Thyroid gland (tissue), 4 donors: Measurements from ENCODE around the gene ADCYAP1R1.

Experiments used
- POLR2A ChIP-seq, 2 donors: fragments of 450-650 bp; IDR thresholded peaks; one replicate each; pipeline ENCODE4 v1.6.1; 2017; ENCODE audit warnings: antibody characterized with exemption in 2 of 2, mild to moderate bottlenecking in 2 of 2, moderate library complexity in 1 of 2
- TF ChIP-seq, protein P1 (sequence below), 6 experiments: fragments of 200-600 bp in 3 of 6; fragments of 450-650 bp in 3 of 6; sonication (generic) in 3 of 6; IDR thresholded peaks; one replicate each; pipeline ENCODE4 v1.5.1; 2016 to 2019; ENCODE audit warnings: antibody characterized with exemption in 6 of 6, mild to moderate bottlenecking in 2 of 6, inconsistent platforms in 1 of 6, moderate library complexity in 1 of 6

DNA sequence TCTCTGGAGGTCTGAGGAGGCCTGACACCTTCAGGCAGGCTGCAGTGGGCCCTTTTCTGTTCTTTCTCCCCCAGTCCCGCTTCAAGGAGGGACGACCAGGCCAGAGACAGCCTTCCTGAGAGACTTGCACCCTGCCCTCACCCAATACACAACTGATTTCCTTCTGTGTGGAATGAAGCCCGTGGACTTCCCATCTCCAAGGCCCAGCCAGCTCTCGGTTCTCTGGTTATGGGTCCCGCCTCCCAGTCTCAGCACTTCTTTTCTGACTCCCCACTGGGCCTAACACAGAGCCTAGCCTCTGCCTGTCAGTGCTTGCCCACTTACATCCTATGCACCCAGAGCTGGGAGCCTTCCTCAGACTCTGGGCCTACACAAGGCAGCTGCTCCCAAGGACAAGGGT lies 24.1 kb upstream of the ADCYAP1R1 start:
- TF ChIP-seq, protein P1, sequence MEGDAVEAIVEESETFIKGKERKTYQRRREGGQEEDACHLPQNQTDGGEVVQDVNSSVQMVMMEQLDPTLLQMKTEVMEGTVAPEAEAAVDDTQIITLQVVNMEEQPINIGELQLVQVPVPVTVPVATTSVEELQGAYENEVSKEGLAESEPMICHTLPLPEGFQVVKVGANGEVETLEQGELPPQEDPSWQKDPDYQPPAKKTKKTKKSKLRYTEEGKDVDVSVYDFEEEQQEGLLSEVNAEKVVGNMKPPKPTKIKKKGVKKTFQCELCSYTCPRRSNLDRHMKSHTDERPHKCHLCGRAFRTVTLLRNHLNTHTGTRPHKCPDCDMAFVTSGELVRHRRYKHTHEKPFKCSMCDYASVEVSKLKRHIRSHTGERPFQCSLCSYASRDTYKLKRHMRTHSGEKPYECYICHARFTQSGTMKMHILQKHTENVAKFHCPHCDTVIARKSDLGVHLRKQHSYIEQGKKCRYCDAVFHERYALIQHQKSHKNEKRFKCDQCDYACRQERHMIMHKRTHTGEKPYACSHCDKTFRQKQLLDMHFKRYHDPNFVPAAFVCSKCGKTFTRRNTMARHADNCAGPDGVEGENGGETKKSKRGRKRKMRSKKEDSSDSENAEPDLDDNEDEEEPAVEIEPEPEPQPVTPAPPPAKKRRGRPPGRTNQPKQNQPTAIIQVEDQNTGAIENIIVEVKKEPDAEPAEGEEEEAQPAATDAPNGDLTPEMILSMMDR (IDR thresholded peaks at IDR 0.05): no peak
- TF ChIP-seq POLR2A (IDR thresholded peaks at IDR 0.05): no peak
